Astrocyte (in vitro differentiated cells and primary cell): ENCODE results near the gene CRIM1. TPM values are rescaled to one million over a fixed set of nuclear protein-coding genes. Genes with fewer than 3 reads are reported as not detected.
A peak's percentile ranks its signal among the peaks of the same experiment; 100 is the strongest.

ENCODE experiments used
- DNase-seq: peaks from one replicate; pipeline ENCODE4 v3.0.0-alpha.2; 2010; ENCODE audit warnings: low read depth
- FAIRE-seq: peaks from 2 replicates; lab custom pipeline; 2011; peaks lifted over from hg19 to GRCh38; lab: Jason Lieb, UNC
- H2AFZ ChIP-seq: 2 replicates; pipeline ENCODE4 v1.6.0; 2012; ENCODE audit warnings: low read depth, low read length, inconsistent platforms
- H3K27ac ChIP-seq: 2 replicates; pipeline ENCODE4 v1.5.1; 2011; ENCODE audit warnings: low read depth, low read length, inconsistent platforms
- H3K27me3 ChIP-seq: 2 replicates; pipeline ENCODE4 v1.6.0; 2011; ENCODE audit warnings: low read length, inconsistent platforms; ENCODE audit not compliant: insufficient read depth
- H3K36me3 ChIP-seq: 2 replicates; pipeline ENCODE4 v1.5.1; 2011; ENCODE audit warnings: low read length, inconsistent platforms; ENCODE audit not compliant: insufficient read depth
- H3K4me1 ChIP-seq: 2 replicates; pipeline ENCODE4 v1.5.1; 2011; ENCODE audit warnings: low read length, inconsistent platforms; ENCODE audit not compliant: insufficient read depth
- H3K4me2 ChIP-seq: 2 replicates; pipeline ENCODE4 v1.6.0; 2012; ENCODE audit warnings: low read length, inconsistent platforms
- H3K4me3 ChIP-seq: 2 replicates; pipeline ENCODE4 v1.5.1; 2011; ENCODE audit warnings: low read depth, mild to moderate bottlenecking, low read length, inconsistent platforms; ENCODE audit not compliant: insufficient read depth
- H3K79me2 ChIP-seq: 2 replicates; pipeline ENCODE4 v1.6.0; 2012; ENCODE audit warnings: mild to moderate bottlenecking, low read length, inconsistent platforms; ENCODE audit not compliant: insufficient read depth
- H3K9ac ChIP-seq: 2 replicates; pipeline ENCODE4 v1.6.0; 2012; ENCODE audit warnings: mild to moderate bottlenecking, low read length, inconsistent platforms
- H3K9me3 ChIP-seq: 2 replicates; pipeline ENCODE4 v1.5.1; 2012; ENCODE audit warnings: low read depth, mild to moderate bottlenecking, low read length, inconsistent platforms; ENCODE audit not compliant: insufficient read depth
- H4K20me1 ChIP-seq: 2 replicates; pipeline ENCODE4 v1.6.0; 2012; ENCODE audit warnings: low read length, inconsistent platforms; ENCODE audit not compliant: insufficient read depth
- H3K27ac Mint-ChIP-seq: one replicate; pipeline ENCODE4 v1.8.0; 2021; ENCODE audit warnings: mild to moderate bottlenecking, mixed read lengths; ENCODE audit not compliant: unreplicated experiment
- H3K27me3 Mint-ChIP-seq: one replicate; pipeline ENCODE4 v1.8.0; 2021; ENCODE audit warnings: low read depth, mixed read lengths; ENCODE audit not compliant: unreplicated experiment
- H3K36me3 Mint-ChIP-seq: one replicate; pipeline ENCODE4 v1.8.0; 2021; ENCODE audit warnings: low read depth, mixed read lengths; ENCODE audit not compliant: unreplicated experiment
- H3K4me1 Mint-ChIP-seq: one replicate; pipeline ENCODE4 v1.8.0; 2021; ENCODE audit warnings: low read depth, mixed read lengths; ENCODE audit not compliant: unreplicated experiment
- H3K4me3 Mint-ChIP-seq: one replicate; pipeline ENCODE4 v1.8.0; 2021; ENCODE audit warnings: mild to moderate bottlenecking, moderate library complexity, mixed read lengths; ENCODE audit not compliant: unreplicated experiment
- H3K9me3 Mint-ChIP-seq: one replicate; pipeline ENCODE4 v1.8.0; 2021; ENCODE audit warnings: mild to moderate bottlenecking, mixed read lengths; ENCODE audit not compliant: unreplicated experiment
- CTCF ChIP-seq: IDR thresholded peaks from 2 replicates; pipeline ENCODE4 v1.5.1; 2011; ENCODE audit warnings: low read depth, mild to moderate bottlenecking, inconsistent platforms, low read length, moderate library complexity; ENCODE audit not compliant: insufficient read depth
- EZH2 ChIP-seq: IDR thresholded peaks from 2 replicates; pipeline ENCODE4 v1.6.1; 2012; ENCODE audit warnings: mild to moderate bottlenecking, low read length, inconsistent platforms; ENCODE audit not compliant: insufficient read depth
- total RNA-seq: library from RNA; stranded (reverse); gene quantifications from 2 replicates; pipeline ENCODE4 v1.2.1, GENCODE V29; 2021

Gene CRIM1
- total RNA-seq, 1 donor from 2014 or later = 180 TPM

- no peaks in the 10 kb centered on the region for H3K79me2 ChIP-seq
- no peaks in the 10 kb centered on the region for H3K36me3 ChIP-seq
- peaks cover 24% of the 10 kb centered on the region for H3K4me1 Mint-ChIP-seq
- no peaks in the 10 kb centered on the region for H4K20me1 ChIP-seq
- H3K27ac ChIP-seq = peak overlapping the region; percentile 71
- H3K4me3 Mint-ChIP-seq = no peak overlapping the region
- H3K9me3 ChIP-seq = no peaks in the 10 kb centered on the region
- H3K27me3 Mint-ChIP-seq = no peaks in the 10 kb centered on the region
- H3K27ac Mint-ChIP-seq = peak overlapping the region; percentile 90
- H3K4me1 ChIP-seq = peaks cover 23% of the 10 kb centered on the region
- H3K9ac ChIP-seq = peak overlapping the region; percentile 45
- DNase-seq = no peak
- TF ChIP-seq EZH2 (no peak), CTCF (no peak)
- no peak for FAIRE-seq
- no peaks in the 10 kb centered on the region for H3K9me3 Mint-ChIP-seq
- H3K4me3 ChIP-seq = no peak overlapping the region
- H3K4me2 ChIP-seq = peak overlapping the region; percentile 74
- no peak overlapping the region for H2AFZ ChIP-seq
- no peaks in the 10 kb centered on the region for H3K27me3 ChIP-seq
- no peaks in the 10 kb centered on the region for H3K36me3 Mint-ChIP-seq
Observed at GRCh38 chr2:36338124-36338826, 17.3 kb upstream of the CRIM1 start.

GRCh38 chr2:36338827-36339145 lies 16.8 kb upstream of the CRIM1 start:
- H2AFZ ChIP-seq = no peak overlapping the region
- peak overlapping the region; percentile 74 for H3K4me2 ChIP-seq
- no peaks in the 10 kb centered on the region for H3K27me3 ChIP-seq
- Mint-ChIP-seq H3K4me3 (no peak overlapping the region), H3K27me3 (no peaks in the 10 kb centered on the region), H3K27ac (peak overlapping the region; percentile 90), H3K36me3 (no peaks in the 10 kb centered on the region), H3K4me1 (peaks cover 24% of the 10 kb centered on the region), H3K9me3 (no peaks in the 10 kb centered on the region)
- no peaks in the 10 kb centered on the region for H3K9me3 ChIP-seq
- no peaks in the 10 kb centered on the region for H3K36me3 ChIP-seq
- H4K20me1 ChIP-seq = no peaks in the 10 kb centered on the region
- H3K4me3 ChIP-seq = no peak overlapping the region
- H3K79me2 ChIP-seq = no peaks in the 10 kb centered on the region
- no peak for TF ChIP-seq CTCF
- TF ChIP-seq EZH2 = no peak
- peak overlapping the region; percentile 45 for H3K9ac ChIP-seq
- peak overlapping the region; percentile 71 for H3K27ac ChIP-seq
- DNase-seq (peak; percentile 80), FAIRE-seq (peak; percentile 92)
- peaks cover 24% of the 10 kb centered on the region for H3K4me1 ChIP-seq

GRCh38 chr2:36339607-36340218 lies 15.9 kb upstream of the CRIM1 start:
- H2AFZ ChIP-seq = no peak overlapping the region
- Mint-ChIP-seq H3K4me1 (peaks cover 24% of the 10 kb centered on the region), H3K27me3 (no peaks in the 10 kb centered on the region), H3K4me3 (no peak overlapping the region), H3K27ac (peak overlapping the region; percentile 59), H3K9me3 (no peaks in the 10 kb centered on the region), H3K36me3 (no peaks in the 10 kb centered on the region)
- no peak overlapping the region for H3K4me3 ChIP-seq
- H3K79me2 ChIP-seq = no peaks in the 10 kb centered on the region
- H3K9me3 ChIP-seq = no peaks in the 10 kb centered on the region
- FAIRE-seq (no peak), DNase-seq (peak; percentile 79)
- no peak for TF ChIP-seq CTCF
- TF ChIP-seq EZH2 = no peak
- peak overlapping the region; percentile 34 for H3K27ac ChIP-seq
- no peaks in the 10 kb centered on the region for H3K36me3 ChIP-seq
- H3K4me2 ChIP-seq = peak overlapping the region; percentile 45
- H3K27me3 ChIP-seq = no peaks in the 10 kb centered on the region
- H3K9ac ChIP-seq = peak overlapping the region; percentile 24
- no peaks in the 10 kb centered on the region for H4K20me1 ChIP-seq
- peaks cover 24% of the 10 kb centered on the region for H3K4me1 ChIP-seq
